ENCODE measurements around the gene DNAJC3.

Gene DNAJC3

DNA sequence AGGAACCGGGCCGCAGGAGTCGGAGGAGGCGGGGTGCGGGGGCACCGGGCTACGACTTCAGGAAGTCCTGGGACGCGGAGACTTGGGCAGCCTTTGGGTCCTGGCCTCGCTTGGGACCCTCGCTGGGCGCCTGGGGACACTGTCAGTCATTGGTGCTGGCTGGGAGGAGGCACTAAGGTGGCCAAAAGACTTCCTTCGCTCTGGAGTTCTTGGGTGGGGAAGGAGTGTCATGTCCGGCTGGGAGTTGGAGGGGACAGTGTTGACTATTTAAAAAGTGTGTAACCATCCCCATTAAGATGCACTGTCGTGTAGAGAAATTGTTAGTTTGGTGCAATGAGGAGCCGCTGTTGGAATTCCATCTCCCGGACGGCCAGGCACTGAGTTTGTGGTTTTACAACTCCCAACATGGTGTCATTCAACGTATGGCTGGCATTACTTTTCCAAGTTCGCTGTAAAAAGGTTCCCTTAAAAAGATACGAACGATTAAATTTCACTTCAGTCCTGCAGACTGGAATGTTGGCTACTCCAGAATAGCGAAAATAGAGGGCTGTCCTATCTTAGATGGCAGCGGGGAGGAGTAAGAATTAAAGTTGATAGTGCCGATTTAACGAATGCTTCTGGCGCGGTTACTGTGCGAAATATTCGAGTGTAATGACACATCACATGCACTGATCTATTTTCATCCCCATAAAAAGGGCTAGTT lies 776 bp downstream of the DNAJC3 start:
- Histone ChIP-seq H3K9me2 (replicated peaks; ENCODE audit: insufficient read depth, low read length) (no peaks in the 10 kb centered on the region), H3F3A (ENCODE audit: insufficient read depth) (peaks cover 11% of the 10 kb centered on the region; the same call in 1 of the 2 replicates), H4K20me1 (ENCODE audit: low read depth, low read length) (peaks cover 21% of the 10 kb centered on the region; the same call in 1 of the 2 replicates), H3K9ac (ENCODE audit: low read length) (peak overlapping the region; percentile 97), H3K79me2 (ENCODE audit: insufficient read depth, low read length) (peaks cover 63% of the 10 kb centered on the region), H3K27me3 (ENCODE audit: low read length) (no peaks in the 10 kb centered on the region), H3K27ac (ENCODE audit: low read depth, low read length) (peak overlapping the region; percentile 45; the same call in 1 of the 2 replicates), H3K9me3 (ENCODE audit: insufficient read depth, low read length) (no peaks in the 10 kb centered on the region), H3K4me2 (ENCODE audit: low read depth, low read length, poor library complexity, severe bottlenecking) (peak overlapping the region; percentile 82), H2AFZ (ENCODE audit: low read depth, low read length, severe bottlenecking) (peak overlapping the region; percentile 85), H3K4me3 (ENCODE audit: insufficient read depth, low read length, poor library complexity, severe bottlenecking) (peak overlapping the region; percentile 97), H3K36me3 (ENCODE audit: low read length) (0 out of 2 replicates have a peak, but pooled peaks cover 2% of the 10 kb centered on the region)
- no peak for TF ChIP-seq EZH2phosphoT487 (conservative IDR thresholded peaks at IDR 0.05; ENCODE audit: low read length)
- TF ChIP-seq, protein P1, sequence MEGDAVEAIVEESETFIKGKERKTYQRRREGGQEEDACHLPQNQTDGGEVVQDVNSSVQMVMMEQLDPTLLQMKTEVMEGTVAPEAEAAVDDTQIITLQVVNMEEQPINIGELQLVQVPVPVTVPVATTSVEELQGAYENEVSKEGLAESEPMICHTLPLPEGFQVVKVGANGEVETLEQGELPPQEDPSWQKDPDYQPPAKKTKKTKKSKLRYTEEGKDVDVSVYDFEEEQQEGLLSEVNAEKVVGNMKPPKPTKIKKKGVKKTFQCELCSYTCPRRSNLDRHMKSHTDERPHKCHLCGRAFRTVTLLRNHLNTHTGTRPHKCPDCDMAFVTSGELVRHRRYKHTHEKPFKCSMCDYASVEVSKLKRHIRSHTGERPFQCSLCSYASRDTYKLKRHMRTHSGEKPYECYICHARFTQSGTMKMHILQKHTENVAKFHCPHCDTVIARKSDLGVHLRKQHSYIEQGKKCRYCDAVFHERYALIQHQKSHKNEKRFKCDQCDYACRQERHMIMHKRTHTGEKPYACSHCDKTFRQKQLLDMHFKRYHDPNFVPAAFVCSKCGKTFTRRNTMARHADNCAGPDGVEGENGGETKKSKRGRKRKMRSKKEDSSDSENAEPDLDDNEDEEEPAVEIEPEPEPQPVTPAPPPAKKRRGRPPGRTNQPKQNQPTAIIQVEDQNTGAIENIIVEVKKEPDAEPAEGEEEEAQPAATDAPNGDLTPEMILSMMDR (IDR thresholded peaks at IDR 0.05; ENCODE audit: insufficient read depth, low read length, poor library complexity, severe bottlenecking): no peak

DNA sequence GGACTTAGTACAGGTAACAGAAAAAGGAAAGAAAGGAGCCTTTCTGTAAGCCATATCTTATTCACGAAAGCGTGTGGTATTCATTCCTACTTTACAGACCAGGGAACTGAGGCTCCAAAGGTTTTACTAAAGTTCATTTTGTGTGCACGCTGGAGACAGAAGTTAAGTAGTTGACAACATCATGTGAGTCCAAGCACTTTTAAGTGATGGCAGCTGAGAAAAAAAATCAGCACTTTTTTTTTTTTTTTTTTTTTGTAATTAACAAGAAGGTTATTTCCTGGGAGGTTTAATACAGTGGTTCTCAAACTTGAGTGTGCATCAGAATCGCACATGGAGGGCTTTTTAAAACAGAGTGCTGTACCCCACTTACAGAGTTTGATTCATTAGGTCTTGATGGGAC lies 2.0 kb downstream of the DNAJC3 start:
- Histone ChIP-seq H3K9me2 (replicated peaks; ENCODE audit: insufficient read depth, low read length) (no peaks in the 10 kb centered on the region), H3K9me3 (ENCODE audit: insufficient read depth, low read length) (no peaks in the 10 kb centered on the region), H3K4me2 (ENCODE audit: low read depth, low read length, poor library complexity, severe bottlenecking) (peak overlapping the region; percentile 82), H3K9ac (ENCODE audit: low read length) (peak overlapping the region; percentile 97; the same call in 1 of the 2 replicates), H3K27me3 (ENCODE audit: low read length) (no peaks in the 10 kb centered on the region), H3K4me3 (ENCODE audit: insufficient read depth, low read length, poor library complexity, severe bottlenecking) (peak overlapping the region; percentile 97), H4K20me1 (ENCODE audit: low read depth, low read length) (peaks cover 22% of the 10 kb centered on the region; the same call in 1 of the 2 replicates), H3K36me3 (ENCODE audit: low read length) (no peaks in the 10 kb centered on the region), H3F3A (ENCODE audit: insufficient read depth) (peaks cover 11% of the 10 kb centered on the region; the same call in 1 of the 2 replicates), H3K27ac (ENCODE audit: low read depth, low read length) (no peak overlapping the region), H3K79me2 (ENCODE audit: insufficient read depth, low read length) (peaks cover 73% of the 10 kb centered on the region), H2AFZ (ENCODE audit: low read depth, low read length, severe bottlenecking) (no peak overlapping the region)
- TF ChIP-seq, protein P1 (IDR thresholded peaks at IDR 0.05; ENCODE audit: insufficient read depth, low read length, poor library complexity, severe bottlenecking): no peak
- no peak for TF ChIP-seq EZH2phosphoT487 (conservative IDR thresholded peaks at IDR 0.05; ENCODE audit: low read length)

DNA sequence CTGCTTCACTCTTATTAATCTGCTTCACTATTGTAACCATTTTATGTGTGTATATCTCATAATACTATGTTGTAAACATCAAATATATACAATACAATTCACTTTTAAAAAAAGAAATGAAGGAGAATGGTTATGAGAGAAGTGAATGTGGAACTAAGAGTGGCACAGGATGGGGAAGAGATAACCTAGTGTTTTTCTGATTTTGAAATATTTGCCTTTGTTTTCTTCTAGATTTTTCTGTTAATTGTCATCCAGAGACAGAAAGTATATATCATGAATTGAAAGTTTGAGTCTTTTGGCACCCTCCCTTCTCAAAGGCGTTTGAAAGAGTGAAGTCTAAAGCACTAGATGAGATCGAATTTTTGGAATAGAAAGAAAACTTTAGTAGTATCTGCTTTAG lies 2.8 kb downstream of the DNAJC3 start:
- Histone ChIP-seq H3K27me3 (ENCODE audit: low read length) (no peaks in the 10 kb centered on the region), H4K20me1 (ENCODE audit: low read depth, low read length) (peaks cover 22% of the 10 kb centered on the region; the same call in 1 of the 2 replicates), H3F3A (ENCODE audit: insufficient read depth) (peaks cover 11% of the 10 kb centered on the region; the same call in 1 of the 2 replicates), H3K9ac (ENCODE audit: low read length) (no peak overlapping the region), H3K9me3 (ENCODE audit: insufficient read depth, low read length) (no peaks in the 10 kb centered on the region), H3K27ac (ENCODE audit: low read depth, low read length) (no peak overlapping the region), H3K4me2 (ENCODE audit: low read depth, low read length, poor library complexity, severe bottlenecking) (peak overlapping the region; percentile 82), H3K36me3 (ENCODE audit: low read length) (no peaks in the 10 kb centered on the region), H3K4me3 (ENCODE audit: insufficient read depth, low read length, poor library complexity, severe bottlenecking) (no peak overlapping the region), H3K9me2 (replicated peaks; ENCODE audit: insufficient read depth, low read length) (no peaks in the 10 kb centered on the region), H2AFZ (ENCODE audit: low read depth, low read length, severe bottlenecking) (no peak overlapping the region), H3K79me2 (ENCODE audit: insufficient read depth, low read length) (peaks cover 80% of the 10 kb centered on the region)
- no peak for TF ChIP-seq EZH2phosphoT487 (conservative IDR thresholded peaks at IDR 0.05; ENCODE audit: low read length)
- TF ChIP-seq, protein P1 (IDR thresholded peaks at IDR 0.05; ENCODE audit: insufficient read depth, low read length, poor library complexity, severe bottlenecking): no peak
